Mucosa of descending colon (tissue), 3 donors: ENCODE measurements around the gene DMRTB1. TPM values are rescaled to one million over a fixed set of nuclear protein-coding genes. Genes with fewer than 3 reads are reported as not detected.

ENCODE experiments used
- ATAC-seq: fragments of 200-7000 bp; cut with Tn5 transposase; one replicate; pipeline ENCODE4 v1.9.1; 2020; ENCODE audit warnings: mild to moderate bottlenecking, moderate library complexity
- DNase-seq, 3 donors: peaks; one replicate each; pipeline ENCODE4 v3.0.0-alpha.2; 2020
- H3K36me3 ChIP-seq: fragments of 200-600 bp; one replicate; pipeline ENCODE4 v1.8.0; 2021; ENCODE audit warnings: low read depth, mild to moderate bottlenecking
- H3K4me1 ChIP-seq: fragments of 200-600 bp; one replicate; pipeline ENCODE4 v1.8.0; 2021; ENCODE audit warnings: low read depth, mild to moderate bottlenecking
- H3K4me3 ChIP-seq: fragments of 200-600 bp; one replicate; pipeline ENCODE4 v1.8.0; 2021; ENCODE audit warnings: mild to moderate bottlenecking
- H3K9me3 ChIP-seq: fragments of 200-600 bp; one replicate; pipeline ENCODE4 v1.8.0; 2021; ENCODE audit warnings: mild to moderate bottlenecking
- intact Hi-C, 2 donors: fragments of 100-400 bp; cut with DNase I in 1 of 2; cut with micrococcal nuclease in 1 of 2; formaldehyde crosslinking; loops; one replicate each; pipeline versions ENCODE4 v1.11.0 to v1.11.1; 2022; cut with DNase I, micrococcal nuclease
- total RNA-seq, 3 donors: library from RNA; stranded (reverse); fragmentation: NEBNext Ultra II Directional in 2 of 3; extraction: Animal tissue kit (Norgen Biotek cat#: 25700) in 2 of 3; gene quantifications; one replicate each; pipeline versions ENCODE4 v1.2.1 to v1.2.4, GENCODE V29; 2021 to 2023
- TF ChIP-seq, protein P1 (sequence below): fragments of 200-600 bp; IDR thresholded peaks from one replicate; pipeline ENCODE4 v1.8.0; 2022; ENCODE audit warnings: antibody characterized with exemption, mild to moderate bottlenecking
- donor health status: DM: no; HTN: no; CAD: no; lungs with moderate emphysema.
- donor health status: DM: no; HTN: no; CAD: no.
- donor health status: DM: no; HTN: yes; CAD: no.

The DMRTB1 gene
- total RNA-seq, 3 donors from 2014 or later: not detected

DNA sequence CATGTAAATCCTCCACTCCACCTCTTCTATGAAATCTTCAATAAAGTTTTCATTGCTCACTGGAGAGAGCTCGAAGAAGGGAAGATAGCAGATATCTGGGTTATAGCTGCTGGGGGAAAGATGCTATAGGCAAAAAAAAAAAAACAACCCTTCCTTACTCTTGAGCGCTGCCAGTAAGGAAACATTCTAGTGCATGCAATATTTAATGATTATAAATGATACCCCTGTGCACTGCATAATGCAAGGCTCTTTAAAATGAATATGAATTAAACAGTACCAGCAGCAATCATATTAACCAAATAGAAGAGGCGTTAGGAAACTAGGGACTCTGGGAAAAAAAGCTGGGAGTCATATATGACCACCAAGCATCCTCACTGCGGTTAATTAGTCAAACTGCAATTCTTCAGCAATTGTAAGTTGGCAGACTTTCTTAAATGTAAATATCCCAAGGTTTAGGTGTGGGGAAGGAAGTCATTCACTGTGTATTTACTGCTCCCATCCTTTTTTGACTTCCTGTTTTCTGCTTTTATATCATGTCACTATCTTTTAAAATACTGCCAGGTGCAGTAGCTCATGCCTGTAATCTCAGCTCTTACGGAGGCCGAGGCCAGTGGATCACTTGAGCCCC lies 3.7 kb upstream of the DMRTB1 start:
- Histone ChIP-seq H3K9me3 (no peaks in the 10 kb centered on the region), H3K36me3 (no peaks in the 10 kb centered on the region), H3K4me1 (no peaks in the 10 kb centered on the region), H3K4me3 (no peak overlapping the region)
- DNase-seq: no peak
- TF ChIP-seq, protein P1, sequence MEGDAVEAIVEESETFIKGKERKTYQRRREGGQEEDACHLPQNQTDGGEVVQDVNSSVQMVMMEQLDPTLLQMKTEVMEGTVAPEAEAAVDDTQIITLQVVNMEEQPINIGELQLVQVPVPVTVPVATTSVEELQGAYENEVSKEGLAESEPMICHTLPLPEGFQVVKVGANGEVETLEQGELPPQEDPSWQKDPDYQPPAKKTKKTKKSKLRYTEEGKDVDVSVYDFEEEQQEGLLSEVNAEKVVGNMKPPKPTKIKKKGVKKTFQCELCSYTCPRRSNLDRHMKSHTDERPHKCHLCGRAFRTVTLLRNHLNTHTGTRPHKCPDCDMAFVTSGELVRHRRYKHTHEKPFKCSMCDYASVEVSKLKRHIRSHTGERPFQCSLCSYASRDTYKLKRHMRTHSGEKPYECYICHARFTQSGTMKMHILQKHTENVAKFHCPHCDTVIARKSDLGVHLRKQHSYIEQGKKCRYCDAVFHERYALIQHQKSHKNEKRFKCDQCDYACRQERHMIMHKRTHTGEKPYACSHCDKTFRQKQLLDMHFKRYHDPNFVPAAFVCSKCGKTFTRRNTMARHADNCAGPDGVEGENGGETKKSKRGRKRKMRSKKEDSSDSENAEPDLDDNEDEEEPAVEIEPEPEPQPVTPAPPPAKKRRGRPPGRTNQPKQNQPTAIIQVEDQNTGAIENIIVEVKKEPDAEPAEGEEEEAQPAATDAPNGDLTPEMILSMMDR: no peak
- ATAC-seq: no peak
- intact Hi-C loops: no loop called here

DNA sequence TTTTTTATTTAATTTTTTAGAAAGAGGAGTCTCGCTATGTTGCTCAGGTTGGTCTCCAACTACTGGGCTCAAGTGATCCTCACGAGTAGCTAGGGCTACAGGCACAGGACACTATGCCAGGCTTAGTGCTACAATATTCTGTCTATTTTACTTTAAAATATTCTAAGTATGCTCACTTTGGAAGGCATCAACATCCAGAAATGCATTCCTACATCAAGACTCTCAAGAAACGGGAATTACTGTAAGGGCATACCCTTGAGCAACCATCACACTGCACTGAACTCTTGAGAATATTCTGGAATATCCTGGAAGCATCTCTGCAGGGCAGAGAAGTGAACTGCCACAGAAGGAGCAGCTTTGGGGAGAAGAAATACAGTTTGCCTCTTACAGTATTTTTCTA lies 565 bp upstream of the DMRTB1 start:
- Histone ChIP-seq H3K4me3 (no peak overlapping the region), H3K9me3 (no peaks in the 10 kb centered on the region), H3K36me3 (no peaks in the 10 kb centered on the region), H3K4me1 (no peaks in the 10 kb centered on the region)
- TF ChIP-seq, protein P1: no peak
- intact Hi-C loops: no loop called here
- DNase-seq (no peak), ATAC-seq (no peak)

DNA sequence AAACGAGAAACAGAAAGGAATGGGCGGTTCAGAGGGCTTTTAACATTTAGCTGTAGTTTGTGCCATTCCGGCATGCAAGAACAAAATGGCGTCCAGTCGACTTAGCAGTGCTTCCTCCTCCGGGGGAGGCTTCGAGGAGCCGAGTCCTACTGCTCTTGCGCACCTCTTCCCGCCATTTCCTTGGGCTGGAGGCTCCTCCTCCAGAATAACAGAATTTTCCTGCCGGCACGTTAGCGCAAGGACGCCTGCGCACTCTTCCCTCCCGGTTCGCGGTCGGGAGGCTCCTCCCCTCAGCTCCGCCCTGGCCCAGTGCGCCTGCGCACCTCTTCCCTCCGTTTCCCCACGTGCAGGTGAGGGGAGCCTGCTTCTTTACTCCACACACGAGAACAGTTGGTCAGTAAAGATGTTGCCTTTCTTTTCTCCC lies 1.0 kb downstream of the DMRTB1 start:
- no peak for DNase-seq
- no peaks in the 10 kb centered on the region for H3K9me3 ChIP-seq
- ATAC-seq: no peak
- intact Hi-C loops: no loop called here
- no peaks in the 10 kb centered on the region for H3K4me1 ChIP-seq
- H3K36me3 ChIP-seq: no peaks in the 10 kb centered on the region
- H3K4me3 ChIP-seq: no peak overlapping the region
- TF ChIP-seq, protein P1: no peak

DNA sequence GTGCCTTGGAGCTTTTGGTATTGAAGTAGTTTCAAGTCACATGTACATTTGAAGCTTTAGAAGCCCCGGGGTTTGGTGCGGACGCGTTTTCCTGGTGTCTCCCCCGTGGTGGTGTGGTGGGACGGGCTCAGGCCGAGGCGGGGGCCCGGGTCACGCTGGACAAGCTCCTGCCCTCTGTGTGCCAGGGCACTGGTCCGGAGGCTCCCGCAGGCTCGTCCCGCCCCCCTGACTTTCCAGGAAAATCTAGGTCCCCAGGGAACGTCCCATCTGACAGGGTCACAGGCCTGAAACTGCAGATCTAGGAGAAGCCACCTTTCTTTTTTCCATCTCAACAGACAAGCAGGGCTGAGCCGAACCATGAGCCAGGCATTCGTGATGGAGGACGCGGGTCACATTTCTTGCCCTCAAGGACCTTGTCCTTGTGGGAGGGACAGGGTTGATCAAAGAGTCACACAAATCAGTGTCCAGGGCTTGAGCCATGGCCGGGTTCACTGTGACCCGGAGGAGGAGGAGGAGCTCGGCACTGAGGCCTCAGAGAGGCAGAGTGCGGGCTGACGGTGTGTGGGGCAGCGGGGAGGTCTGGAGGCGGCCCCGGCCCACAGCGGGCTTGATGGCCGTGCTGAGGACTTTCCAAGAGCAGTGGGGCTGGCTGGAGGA lies 1.6 kb downstream of the DMRTB1 start:
- TF ChIP-seq, protein P1: no peak
- H3K4me1 ChIP-seq: no peaks in the 10 kb centered on the region
- intact Hi-C loops: no loop called here
- DNase-seq (no peak), ATAC-seq (no peak)
- H3K36me3 ChIP-seq: no peaks in the 10 kb centered on the region
- H3K4me3 ChIP-seq: no peak overlapping the region
- H3K9me3 ChIP-seq: no peaks in the 10 kb centered on the region

DNA sequence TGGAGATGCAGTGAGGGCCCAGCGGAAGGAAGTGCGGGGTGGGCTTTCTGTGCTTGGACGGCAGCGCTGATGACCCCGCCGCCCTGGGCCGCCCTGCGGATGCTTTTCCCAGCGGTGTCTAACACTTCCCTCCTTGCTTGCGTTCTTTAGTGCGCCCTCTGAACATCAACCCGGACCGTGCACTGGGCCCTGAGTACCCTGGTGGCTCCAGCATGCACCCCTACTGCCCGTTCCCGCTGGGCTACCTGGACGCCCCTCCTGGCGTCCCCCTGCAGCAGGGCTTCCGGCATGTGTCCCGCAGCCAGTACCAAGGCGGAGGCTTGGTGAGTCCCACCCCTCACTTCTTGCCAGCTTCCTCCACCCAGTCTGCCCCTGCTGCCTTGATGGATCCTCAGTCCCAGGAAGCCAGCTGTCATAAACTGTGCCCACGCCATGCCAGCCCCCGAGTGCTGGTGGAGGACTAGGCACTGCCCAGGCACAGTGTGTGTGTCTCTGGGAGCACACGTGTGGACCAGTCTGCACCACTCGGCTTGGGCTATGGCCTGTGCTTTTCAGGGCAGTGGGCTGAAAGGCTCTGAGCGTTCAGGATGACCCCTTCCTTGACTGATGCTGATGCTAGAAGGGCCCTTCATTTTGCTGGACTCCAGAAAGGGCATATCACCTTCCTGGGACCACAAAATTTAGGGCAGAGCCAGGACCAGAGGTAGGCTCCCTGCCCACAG lies 2.3 kb downstream of the DMRTB1 start:
- no peak for DNase-seq
- Histone ChIP-seq H3K36me3 (no peaks in the 10 kb centered on the region), H3K4me1 (no peaks in the 10 kb centered on the region), H3K4me3 (no peak overlapping the region), H3K9me3 (no peaks in the 10 kb centered on the region)
- intact Hi-C loops: no loop called here
- ATAC-seq: no peak
- TF ChIP-seq, protein P1: no peak
